Ascending aorta (tissue), 2 donors: ENCODE data around the gene TECPR2. TPM values are rescaled to one million over a fixed set of nuclear protein-coding genes. Genes with fewer than 3 reads are reported as not detected.

Experiments used
- DNase-seq, 2 donors: peaks; one replicate each; pipeline ENCODE4 v3.0.0-alpha.2; 2019; ENCODE audit warnings: low spot score in 2 of 2
- H3K27ac ChIP-seq, 2 donors: fragments of 200-600 bp; sonication (generic); one replicate each; pipeline ENCODE4 v1.5.1; 2016 to 2017; ENCODE audit warnings: mild to moderate bottlenecking in 1 of 2
- H3K27me3 ChIP-seq: fragments of 200-600 bp; sonication (generic); one replicate; pipeline ENCODE4 v1.5.1; 2017
- H3K36me3 ChIP-seq, 2 donors: fragments of 200-600 bp; sonication (generic); one replicate each; pipeline ENCODE4 v1.5.1; 2016
- H3K4me1 ChIP-seq, 2 donors: fragments of 200-600 bp; sonication (generic); one replicate each; pipeline ENCODE4 v1.5.1; 2016 to 2017; ENCODE audit warnings: mild to moderate bottlenecking in 1 of 2
- H3K4me3 ChIP-seq, 2 donors: fragments of 200-600 bp; sonication (generic); one replicate each; pipeline ENCODE4 v1.5.1; 2016 to 2017; ENCODE audit warnings: mild to moderate bottlenecking in 1 of 2
- H3K9me3 ChIP-seq, 2 donors: fragments of 200-600 bp; sonication (generic); one replicate each; pipeline ENCODE4 v1.5.1; 2016
- intact Hi-C: fragments of 100-400 bp; cut with DNase I; formaldehyde crosslinking; loops from one replicate; pipeline ENCODE4 v1.15.1; 2023
- total RNA-seq: library from RNA; depleted of rRNA; stranded (reverse); fragments of >200 nt; gene quantifications from one replicate; pipeline ENCODE4 v1.1.0, GENCODE V29; 2016
- TF ChIP-seq, protein P1 (sequence below), 3 experiments: fragments of 200-600 bp in 2 of 3; fragments of 450-650 bp in 1 of 3; sonication (generic) in 2 of 3; IDR thresholded peaks; one replicate each; pipeline ENCODE4 v1.5.1; 2016 to 2019; ENCODE audit warnings: antibody characterized with exemption in 3 of 3, mild to moderate bottlenecking in 1 of 3, moderate library complexity in 1 of 3

The TECPR2 gene
- total RNA-seq, 1 donor from 2014 or later, result 27.0 TPM

DNA sequence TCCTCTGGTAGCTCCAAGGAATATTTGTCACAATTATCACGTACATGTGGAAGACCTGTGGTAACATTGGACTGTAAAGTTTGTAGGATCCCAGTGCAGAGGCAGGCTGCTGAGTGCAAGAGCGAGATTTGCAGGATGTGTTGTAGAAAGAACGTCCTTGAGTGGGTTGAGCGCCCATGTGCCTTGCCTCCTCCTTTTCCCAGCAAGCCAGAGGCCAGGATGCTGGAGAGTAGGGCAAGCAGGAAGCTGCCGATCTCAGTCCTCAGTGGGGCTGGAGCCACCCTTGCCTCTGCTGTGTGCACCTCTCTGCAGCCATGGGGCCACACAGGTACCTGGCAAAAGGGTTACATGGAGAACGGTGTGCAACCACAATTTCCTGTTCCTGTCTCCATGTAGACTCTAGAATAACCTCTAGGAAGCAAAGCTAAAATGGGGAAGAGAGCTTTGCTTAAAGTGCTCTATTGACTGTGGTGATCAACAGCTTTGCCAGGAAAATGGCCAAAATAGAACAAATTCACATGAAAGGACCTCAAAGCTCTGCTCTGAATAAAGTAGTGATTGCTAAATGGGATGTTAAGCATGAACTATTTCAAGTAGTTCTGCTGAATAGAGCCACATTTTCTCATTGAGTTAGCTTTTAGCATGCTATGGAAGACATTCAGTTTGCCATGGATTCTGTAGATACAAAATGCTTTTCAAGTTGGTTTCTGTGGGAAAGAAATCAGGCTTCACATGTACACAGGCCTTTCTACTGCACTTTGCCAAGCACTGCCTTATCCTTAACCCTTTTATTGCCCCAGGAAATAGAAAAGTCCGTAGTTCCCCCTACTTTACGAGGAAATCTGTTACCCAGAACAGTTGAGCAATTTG is 109.4 kb downstream of the TECPR2 start:
- Histone ChIP-seq H3K4me3 (no peak overlapping the region), H3K9me3 (no peaks in the 10 kb centered on the region), H3K36me3 (peaks cover 9 to 11% of the 10 kb centered on the region in 2 donors), H3K27me3 (no peaks in the 10 kb centered on the region), H3K4me1 (no peaks in the 10 kb centered on the region), H3K27ac (no peak overlapping the region)
- intact Hi-C loops, result no loop called here
- TF ChIP-seq, protein P1, sequence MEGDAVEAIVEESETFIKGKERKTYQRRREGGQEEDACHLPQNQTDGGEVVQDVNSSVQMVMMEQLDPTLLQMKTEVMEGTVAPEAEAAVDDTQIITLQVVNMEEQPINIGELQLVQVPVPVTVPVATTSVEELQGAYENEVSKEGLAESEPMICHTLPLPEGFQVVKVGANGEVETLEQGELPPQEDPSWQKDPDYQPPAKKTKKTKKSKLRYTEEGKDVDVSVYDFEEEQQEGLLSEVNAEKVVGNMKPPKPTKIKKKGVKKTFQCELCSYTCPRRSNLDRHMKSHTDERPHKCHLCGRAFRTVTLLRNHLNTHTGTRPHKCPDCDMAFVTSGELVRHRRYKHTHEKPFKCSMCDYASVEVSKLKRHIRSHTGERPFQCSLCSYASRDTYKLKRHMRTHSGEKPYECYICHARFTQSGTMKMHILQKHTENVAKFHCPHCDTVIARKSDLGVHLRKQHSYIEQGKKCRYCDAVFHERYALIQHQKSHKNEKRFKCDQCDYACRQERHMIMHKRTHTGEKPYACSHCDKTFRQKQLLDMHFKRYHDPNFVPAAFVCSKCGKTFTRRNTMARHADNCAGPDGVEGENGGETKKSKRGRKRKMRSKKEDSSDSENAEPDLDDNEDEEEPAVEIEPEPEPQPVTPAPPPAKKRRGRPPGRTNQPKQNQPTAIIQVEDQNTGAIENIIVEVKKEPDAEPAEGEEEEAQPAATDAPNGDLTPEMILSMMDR (IDR thresholded peaks at IDR 0.05), result no peak
- DNase-seq, result no peak

DNA sequence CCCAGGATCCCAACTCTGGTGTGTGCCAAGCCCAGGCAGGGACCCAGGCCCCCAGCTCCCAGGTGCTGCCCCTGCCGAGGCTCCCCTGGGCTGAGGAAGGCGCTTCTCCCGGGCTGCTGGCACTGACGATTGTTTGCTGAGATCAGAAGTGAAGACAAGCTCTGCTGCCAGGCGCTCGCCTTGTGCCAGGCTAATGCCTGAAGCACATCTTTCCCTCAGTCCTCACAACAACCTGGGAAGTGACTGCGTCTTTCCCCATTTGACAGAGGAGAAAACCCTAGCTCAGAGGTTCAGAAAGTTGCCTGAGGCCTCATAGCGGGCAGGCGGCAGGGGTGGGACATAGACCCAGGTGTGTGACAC is 110.0 kb downstream of the TECPR2 start:
- Histone ChIP-seq H3K9me3 (no peaks in the 10 kb centered on the region), H3K4me1 (no peaks in the 10 kb centered on the region), H3K27ac (no peak overlapping the region), H3K27me3 (no peaks in the 10 kb centered on the region), H3K4me3 (no peak overlapping the region), H3K36me3 (peaks cover 5 to 10% of the 10 kb centered on the region in 2 donors)
- TF ChIP-seq, protein P1 (IDR thresholded peaks at IDR 0.05), result no peak
- no peak for DNase-seq
- intact Hi-C loops, result no loop called here

DNA sequence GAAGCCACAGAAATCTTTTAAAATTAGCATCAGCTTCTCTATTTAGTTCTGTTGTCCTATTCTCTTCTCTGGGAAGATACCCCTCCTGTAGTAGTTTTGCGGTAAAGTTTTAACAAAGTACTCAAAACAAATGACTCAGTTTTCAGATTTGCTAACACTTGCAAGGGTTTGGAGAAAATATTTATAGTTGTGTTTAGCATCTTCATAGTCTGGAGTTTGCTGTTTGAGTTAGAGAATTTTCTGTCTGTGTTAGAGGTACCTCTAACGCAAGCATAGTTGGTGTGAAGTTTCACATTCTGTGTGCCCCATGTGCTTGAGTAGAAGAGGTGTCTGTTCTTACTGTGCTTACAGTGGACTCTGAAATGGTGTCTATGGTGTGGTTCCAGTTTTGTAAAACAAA is 110.8 kb downstream of the TECPR2 start:
- TF ChIP-seq, protein P1 (IDR thresholded peaks at IDR 0.05), result no peak
- intact Hi-C loops, result no loop called here
- DNase-seq, result no peak

DNA sequence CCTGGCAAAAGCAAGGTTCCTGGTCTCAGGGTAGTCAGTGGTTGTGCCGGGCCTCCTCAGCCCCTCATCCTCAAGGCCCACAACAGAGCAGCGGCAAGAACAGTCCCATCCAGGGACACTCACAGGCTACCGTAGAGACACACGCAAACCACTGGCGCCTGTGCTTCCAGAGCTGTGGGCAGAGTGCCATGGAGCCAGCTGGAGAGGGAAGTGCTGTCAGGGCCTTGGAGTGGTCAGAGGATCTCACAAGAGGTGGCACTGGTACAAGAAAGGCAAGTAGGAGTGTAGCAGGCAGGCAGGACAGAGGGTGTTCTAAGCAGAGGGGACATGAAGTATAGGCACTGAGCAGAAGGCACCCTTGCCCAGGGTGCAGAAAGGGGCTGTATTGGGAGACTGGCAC is 112.2 kb downstream of the TECPR2 start:
- Histone ChIP-seq H3K27me3 (no peaks in the 10 kb centered on the region), H3K4me3 (no peak overlapping the region), H3K27ac (no peak overlapping the region), H3K4me1 (peaks cover 0 to 3% of the 10 kb centered on the region in 2 donors), H3K36me3 (peaks cover 5% of the 10 kb centered on the region in 2 donors), H3K9me3 (no peaks in the 10 kb centered on the region)
- no peak for DNase-seq
- TF ChIP-seq, protein P1 (IDR thresholded peaks at IDR 0.05), result no peak
- intact Hi-C loops, result no loop called here

More for the DNA sequence above, 110.8 kb downstream of the TECPR2 start:
- Histone ChIP-seq H3K4me1 (no peaks in the 10 kb centered on the region), H3K4me3 (no peak overlapping the region), H3K36me3 (peaks cover 5 to 6% of the 10 kb centered on the region in 2 donors), H3K27me3 (no peaks in the 10 kb centered on the region), H3K27ac (no peak overlapping the region), H3K9me3 (no peaks in the 10 kb centered on the region)

DNA sequence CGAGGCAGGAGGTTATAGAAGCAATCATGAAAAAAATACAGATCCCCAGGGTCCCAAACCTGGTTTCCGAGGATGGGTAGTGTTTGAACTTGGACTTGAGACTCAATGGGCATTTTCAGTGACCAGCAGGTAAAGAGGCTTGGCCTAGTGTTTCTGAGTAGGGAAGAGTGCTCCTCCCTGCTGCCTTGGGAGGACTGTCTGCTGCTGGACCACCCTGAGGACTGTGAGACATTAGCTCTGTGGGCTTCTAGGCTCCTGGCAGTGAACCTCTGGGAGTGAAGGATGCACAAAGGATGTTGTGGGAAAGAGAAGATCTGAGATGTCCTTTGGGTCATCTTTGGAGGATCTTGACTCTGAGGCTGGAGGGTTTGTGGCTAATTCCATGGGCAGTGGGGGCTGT is 116.4 kb downstream of the TECPR2 start:
- Histone ChIP-seq H3K36me3 (no peaks in the 10 kb centered on the region), H3K4me1 (peaks cover 0 to 3% of the 10 kb centered on the region in 2 donors), H3K27me3 (no peaks in the 10 kb centered on the region), H3K4me3 (no peak overlapping the region), H3K9me3 (no peaks in the 10 kb centered on the region), H3K27ac (no peak overlapping the region)
- no peak for DNase-seq
- TF ChIP-seq, protein P1 (IDR thresholded peaks at IDR 0.05), result no peak
- intact Hi-C loops, result no loop called here
